Stomach (tissue), 4 donors: Measurements from ENCODE around the gene S100A9.

Source experiments
- CTCF ChIP-seq, 7 experiments: fragments of 450-650 bp in 4 of 7; fragments of 200-600 bp in 3 of 7; sonication (generic) in 3 of 7; IDR thresholded peaks; one replicate each; pipeline ENCODE4 v1.5.1; 2016 to 2019; ENCODE audit warnings: antibody characterized with exemption in 7 of 7, control low read depth in 2 of 7, mild to moderate bottlenecking in 1 of 7
- POLR2A ChIP-seq, 4 donors: fragments of 450-650 bp; IDR thresholded peaks; one replicate each; pipeline ENCODE4 v1.6.1; 2016; ENCODE audit warnings: antibody characterized with exemption in 4 of 4, control low read depth in 2 of 4, mild to moderate bottlenecking in 1 of 4, moderate library complexity in 1 of 4
- POLR2AphosphoS5 ChIP-seq, 3 donors: sonication (generic); formaldehyde crosslinking; IDR thresholded peaks; one replicate each; pipeline ENCODE4 v1.6.1; 2016; ENCODE audit warnings: antibody characterized with exemption in 3 of 3

- TF ChIP-seq CTCF (IDR thresholded peaks at IDR 0.05) (no peak), POLR2AphosphoS5 (IDR thresholded peaks at IDR 0.05) (no peak), POLR2A (IDR thresholded peaks at IDR 0.05) (no peak)
Observed at GRCh38 chr1:153350321-153350957, 7.2 kb upstream of the S100A9 start.
